H9 (cell line): ENCODE results near the gene GPR42. TPM values are rescaled to one million over a fixed set of nuclear protein-coding genes. Genes with fewer than 3 reads are reported as not detected.

Source experiments
- DNase-seq: peaks from one replicate; pipeline ENCODE4 v3.0.0-alpha.2; 2017
- H2AFZ ChIP-seq: one replicate; pipeline ENCODE4 v1.6.1; 2013; ENCODE audit warnings: mild to moderate bottlenecking, low read length, control low read depth, moderate library complexity
- H2AK5ac ChIP-seq: 2 replicates; pipeline ENCODE4 v1.6.1; 2013; ENCODE audit warnings: low read length, control low read depth, mixed read lengths; ENCODE audit not compliant: insufficient read length
- H2BK120ac ChIP-seq: one replicate; pipeline ENCODE4 v1.6.1; 2013; ENCODE audit warnings: low read depth, mild to moderate bottlenecking, low read length, control low read depth, inconsistent platforms; ENCODE audit not compliant: poor library complexity, severe bottlenecking
- H2BK12ac ChIP-seq: 2 replicates; pipeline ENCODE4 v1.6.1; 2013; ENCODE audit warnings: low read length, control low read depth, mixed read lengths, low read depth; ENCODE audit not compliant: insufficient read length
- H2BK15ac ChIP-seq: 2 replicates; pipeline ENCODE4 v1.6.1; 2013; ENCODE audit warnings: low read depth, low read length, control low read depth
- H2BK20ac ChIP-seq: one replicate; pipeline ENCODE4 v1.6.1; 2013; ENCODE audit warnings: low read depth, mild to moderate bottlenecking, low read length, control low read depth, inconsistent platforms; ENCODE audit not compliant: poor library complexity, severe bottlenecking
- H2BK5ac ChIP-seq: 2 replicates; pipeline ENCODE4 v1.6.1; 2013; ENCODE audit warnings: low read length, control low read depth, mixed read lengths; ENCODE audit not compliant: insufficient read length
- H3K14ac ChIP-seq: 2 replicates; pipeline ENCODE4 v1.6.1; 2013; ENCODE audit warnings: low read length, control low read depth; ENCODE audit not compliant: insufficient read depth
- H3K18ac ChIP-seq: 2 replicates; pipeline ENCODE4 v1.6.1; 2013; ENCODE audit warnings: low read depth, mild to moderate bottlenecking, mixed read lengths, low read length, control low read depth; ENCODE audit not compliant: insufficient read length
- H3K23ac ChIP-seq: 2 replicates; pipeline ENCODE4 v1.6.1; 2013; ENCODE audit warnings: low read length, control low read depth, mixed read lengths, low read depth; ENCODE audit not compliant: insufficient read length
- H3K23me2 ChIP-seq: 2 replicates; pipeline ENCODE4 v1.6.1; 2013; ENCODE audit warnings: low read depth, mild to moderate bottlenecking, mixed read lengths, low read length, control low read depth; ENCODE audit not compliant: insufficient read length, poor library complexity, severe bottlenecking
- H3K27ac ChIP-seq: 2 replicates; pipeline ENCODE4 v1.5.1; 2013; ENCODE audit warnings: low read length, control low read depth, mixed read lengths, low read depth; ENCODE audit not compliant: insufficient read length
- H3K27me3 ChIP-seq: 2 replicates; pipeline ENCODE4 v1.6.1; 2013; ENCODE audit warnings: low read length, control low read depth, inconsistent platforms; ENCODE audit not compliant: insufficient read depth
- H3K4ac ChIP-seq: 2 replicates; pipeline ENCODE4 v1.6.1; 2013; ENCODE audit warnings: low read depth, mild to moderate bottlenecking, control low read depth, inconsistent platforms, low read length, moderate library complexity
- H3K4me1 ChIP-seq: 2 replicates; pipeline ENCODE4 v1.6.1; 2013; ENCODE audit warnings: low read length, control low read depth, inconsistent platforms; ENCODE audit not compliant: insufficient read depth
- H3K4me2 ChIP-seq: 2 replicates; pipeline ENCODE4 v1.6.1; 2013; ENCODE audit warnings: low read length, control low read depth, mixed read lengths; ENCODE audit not compliant: insufficient read length, insufficient read depth
- H3K56ac ChIP-seq: 2 replicates; pipeline ENCODE4 v1.6.1; 2013; ENCODE audit warnings: low read depth, mild to moderate bottlenecking, mixed read lengths, low read length, control low read depth; ENCODE audit not compliant: insufficient read length
- H3K79me1 ChIP-seq: 2 replicates; pipeline ENCODE4 v1.6.1; 2013; ENCODE audit warnings: low read depth, mild to moderate bottlenecking, moderate library complexity, low read length, control low read depth, inconsistent platforms; ENCODE audit not compliant: insufficient read depth, poor library complexity, severe bottlenecking
- H3K79me2 ChIP-seq: 2 replicates; pipeline ENCODE4 v1.6.1; 2013; ENCODE audit warnings: low read length, control low read depth, inconsistent platforms; ENCODE audit not compliant: insufficient read depth
- H3K9ac ChIP-seq: 2 replicates; pipeline ENCODE4 v1.6.1; 2013; ENCODE audit warnings: low read length, control low read depth, mixed read lengths; ENCODE audit not compliant: insufficient read length; ENCODE audit errors: extremely low read depth
- H3K9me3 ChIP-seq: one replicate; pipeline ENCODE4 v1.6.1; 2013; ENCODE audit warnings: low read depth, low read length, inconsistent platforms; ENCODE audit not compliant: control insufficient read depth
- H3T11ph ChIP-seq: one replicate; pipeline ENCODE4 v1.6.1; 2013; ENCODE audit warnings: mild to moderate bottlenecking, low read length, control low read depth, inconsistent platforms
- H4K20me1 ChIP-seq: one replicate; pipeline ENCODE4 v1.6.1; 2013; ENCODE audit not compliant: control insufficient read depth, insufficient read length, insufficient read depth
- H4K5ac ChIP-seq: 2 replicates; pipeline ENCODE4 v1.6.1; 2013; ENCODE audit warnings: low read depth, mild to moderate bottlenecking, mixed read lengths, low read length, control low read depth; ENCODE audit not compliant: insufficient read length
- H4K8ac ChIP-seq: replicated peaks from 2 replicates; pipeline ENCODE4 v1.6.1; 2013; ENCODE audit warnings: low read length, control low read depth, mixed read lengths, low read depth; ENCODE audit not compliant: insufficient read length
- H4K91ac ChIP-seq: 2 replicates; pipeline ENCODE4 v1.6.1; 2013; ENCODE audit warnings: low read depth, mild to moderate bottlenecking, moderate library complexity, mixed read lengths, low read length, control low read depth; ENCODE audit not compliant: insufficient read length
- H3K27ac Mint-ChIP-seq, 3 experiments: 2 replicates in 2 of 3; 3 replicates in 1 of 3; pipeline ENCODE4 v1.8.0; 2020 to 2021; ENCODE audit warnings: mixed read lengths in 3 of 3, mild to moderate bottlenecking in 1 of 3, moderate library complexity in 1 of 3
- H3K27me3 Mint-ChIP-seq: 2 replicates; pipeline ENCODE4 v1.8.0; 2021; ENCODE audit warnings: low read depth, mild to moderate bottlenecking, moderate library complexity, mixed read lengths
- H3K36me3 Mint-ChIP-seq, 3 experiments: 2 replicates in 2 of 3; 3 replicates in 1 of 3; pipeline ENCODE4 v1.8.0; 2020 to 2021; ENCODE audit warnings: low read depth in 3 of 3, mixed read lengths in 3 of 3; ENCODE audit not compliant: insufficient read depth in 1 of 3
- H3K4me1 Mint-ChIP-seq, 2 experiments: 2 replicates each; pipeline ENCODE4 v1.8.0; 2020; ENCODE audit warnings: mixed read lengths in 2 of 2
- H3K4me3 Mint-ChIP-seq, 2 experiments: 2 replicates in 1 of 2; 3 replicates in 1 of 2; pipeline ENCODE4 v1.8.0; 2020 to 2021; ENCODE audit warnings: mild to moderate bottlenecking in 2 of 2, mixed read lengths in 2 of 2, moderate library complexity in 1 of 2
- H3K9me3 Mint-ChIP-seq, 2 experiments: 2 replicates in 1 of 2; 3 replicates in 1 of 2; pipeline ENCODE4 v1.8.0; 2020; ENCODE audit warnings: mild to moderate bottlenecking in 2 of 2, mixed read lengths in 2 of 2, moderate library complexity in 1 of 2
- CTCF ChIP-seq: fragments of 200-600 bp; sonication (generic); conservative IDR thresholded peaks from 3 replicates; pipeline ENCODE4 v1.8.0; 2021; ENCODE audit warnings: antibody characterized with exemption, mild to moderate bottlenecking
- WGBS: extraction: QIAGEN DNeasy Blood & Tissue Kit; methylation state at CpG from one replicate; pipeline ENCODE4 v1.1.7; 2013; ENCODE audit warnings: missing lambda C conversion rate, low lambda C conversion rate, mixed read lengths; ENCODE audit not compliant: insufficient read length; ENCODE audit errors: extremely low coverage; 5-methylcytosine and 5-hydroxymethylcytosine counted together
- total RNA-seq: library from RNA; stranded (reverse); gene quantifications from 2 replicates; pipeline ENCODE4 v1.2.1, GENCODE V29; 2021

GPR42 gene
- total RNA-seq, 1 experiment from 2014 or later = not detected

- Histone ChIP-seq H3K23ac (no peak overlapping the region), H3K9ac (no peak overlapping the region), H3K79me2 (no peaks in the 10 kb centered on the region), H3K56ac (no peak overlapping the region), H4K91ac (no peak overlapping the region), H3K27ac (no peak overlapping the region), H2AK5ac (no peak overlapping the region), H2BK5ac (no peak overlapping the region), H3K23me2 (peaks cover 4% of the 10 kb centered on the region), H3T11ph (no peak overlapping the region), H4K20me1 (no peaks in the 10 kb centered on the region), H2BK120ac (no peak overlapping the region), H3K4me1 (no peaks in the 10 kb centered on the region; the same call in 1 of the 2 replicates), H3K9me3 (no peaks in the 10 kb centered on the region), H2BK20ac (no peak overlapping the region), H3K27me3 (no peaks in the 10 kb centered on the region), H4K5ac (no peak overlapping the region), H3K18ac (no peak overlapping the region), H3K4me2 (no peak overlapping the region), H3K14ac (no peak overlapping the region; the same call in 1 of the 2 replicates), H2AFZ (no peak overlapping the region), H3K4ac (no peak overlapping the region), H4K8ac (no peak overlapping the region), H2BK15ac (no peak overlapping the region), H2BK12ac (no peak overlapping the region), H3K79me1 (no peaks in the 10 kb centered on the region)
- no CpG with 5 or more reads among the region's 17 CpGs for WGBS
- Mint-ChIP-seq H3K4me3 (no peak overlapping the region), H3K27ac (peak overlapping the region in 1 of 3 experiments; percentile 52; a peak in 1 of 7 replicates), H3K36me3 (no peaks in the 10 kb centered on the region; a peak in 1 of 7 replicates), H3K9me3 (no peaks in the 10 kb centered on the region), H3K4me1 (peaks cover 9 to 19% of the 10 kb centered on the region in 2 experiments), H3K27me3 (peaks cover 45% of the 10 kb centered on the region)
- no peak for TF ChIP-seq CTCF
- peak; percentile 20 for DNase-seq
These were observed 21.0 kb upstream of the GPR42 start for GRCh38 chr19:35349614-35350521.
